Activated CD4-positive, alpha-beta T cell treated with anti-CD3 and anti-CD28 coated beads, Interleukin-2, amount 10 ng/mL, durations not matched to agents 24 days and 14 days (primary cell): ENCODE data around the gene SCN9A. TPM values are rescaled to one million over a fixed set of nuclear protein-coding genes. Genes with fewer than 3 reads are reported as not detected.

Source experiments
- DNase-seq: peaks from one replicate; pipeline ENCODE4 v3.0.0; 2022
- H3K27ac Mint-ChIP-seq: one replicate; pipeline ENCODE4 v1.8.0; 2022; ENCODE audit warnings: mild to moderate bottlenecking, mixed read lengths
- H3K27me3 Mint-ChIP-seq: one replicate; pipeline ENCODE4 v1.8.0; 2022; ENCODE audit warnings: mixed read lengths
- H3K36me3 Mint-ChIP-seq: one replicate; pipeline ENCODE4 v1.8.0; 2022; ENCODE audit warnings: low read depth, mild to moderate bottlenecking, mixed read lengths
- H3K4me1 Mint-ChIP-seq: one replicate; pipeline ENCODE4 v1.8.0; 2021; ENCODE audit warnings: mixed read lengths
- H3K4me3 Mint-ChIP-seq: one replicate; pipeline ENCODE4 v1.8.0; 2022; ENCODE audit warnings: mild to moderate bottlenecking, moderate library complexity, mixed read lengths
- H3K9me3 Mint-ChIP-seq: one replicate; pipeline ENCODE4 v1.8.0; 2021; ENCODE audit warnings: mixed read lengths
- intact Hi-C: fragments of 100-400 bp; cut with micrococcal nuclease; formaldehyde crosslinking; loops from one replicate; pipeline ENCODE4 v1.15.1; 2023
- total RNA-seq: library from RNA; stranded (reverse); gene quantifications from 2 replicates; pipeline ENCODE4 v1.2.3, GENCODE V29; 2022

The SCN9A gene
- total RNA-seq, 1 donor from 2014 or later = not detected

- H3K27me3 Mint-ChIP-seq = no peaks in the 10 kb centered on the region
- intact Hi-C loops = no loop called here
These were observed 90.5 kb downstream of the SCN9A start for GRCh38 chr2:166285215-166285614.

DNA sequence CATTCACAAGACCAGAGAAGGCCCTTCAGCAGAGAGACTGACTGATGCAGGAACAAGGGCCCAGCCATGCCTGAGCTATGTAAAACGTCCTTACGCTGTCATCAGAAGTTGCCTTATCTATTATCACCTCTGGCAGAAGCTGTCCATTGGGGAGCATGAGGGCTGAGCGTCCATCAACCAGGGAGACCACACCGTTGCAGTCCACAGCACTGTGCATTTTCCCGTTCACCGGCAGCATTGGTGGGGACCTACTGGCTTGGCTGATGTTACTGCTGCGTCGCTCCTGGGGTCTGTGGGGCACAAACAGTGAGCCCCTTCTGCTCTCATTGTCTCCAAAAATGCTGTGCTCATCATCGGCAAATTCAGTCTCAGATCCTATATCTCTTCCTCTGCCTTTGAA is 91.4 kb downstream of the SCN9A start:
- Mint-ChIP-seq H3K4me1 (no peaks in the 10 kb centered on the region), H3K4me3 (no peak overlapping the region), H3K27me3 (no peaks in the 10 kb centered on the region), H3K27ac (no peak overlapping the region), H3K9me3 (no peaks in the 10 kb centered on the region), H3K36me3 (no peaks in the 10 kb centered on the region)
- no peak for DNase-seq
- intact Hi-C loops = no loop called here

More at GRCh38 chr2:166285215-166285614, 90.5 kb downstream of the SCN9A start:
- Mint-ChIP-seq H3K4me1 (no peaks in the 10 kb centered on the region), H3K9me3 (peaks cover 4% of the 10 kb centered on the region), H3K4me3 (no peak overlapping the region), H3K36me3 (no peaks in the 10 kb centered on the region), H3K27ac (no peak overlapping the region)
- no peak for DNase-seq

DNA sequence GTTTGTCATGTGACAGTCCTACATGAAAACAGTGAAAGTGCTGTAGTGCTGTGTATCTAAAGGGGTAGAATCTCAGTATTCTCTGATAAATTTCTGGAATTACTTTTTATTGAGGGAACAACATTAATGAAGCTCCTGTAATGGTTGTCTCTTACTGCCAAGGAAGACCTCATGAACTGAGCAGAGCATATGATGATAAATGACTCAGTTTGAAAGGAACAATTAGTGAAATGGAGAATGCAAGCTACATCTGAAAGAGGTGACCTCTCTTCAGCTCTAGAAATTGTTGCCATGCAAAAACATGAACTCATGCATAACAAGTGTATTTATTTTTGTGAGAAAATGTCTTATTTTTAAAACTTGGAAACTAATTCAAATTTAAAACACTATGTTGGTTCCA is 93.6 kb downstream of the SCN9A start:
- Mint-ChIP-seq H3K27me3 (no peaks in the 10 kb centered on the region), H3K27ac (no peak overlapping the region), H3K9me3 (no peaks in the 10 kb centered on the region), H3K4me3 (no peak overlapping the region), H3K36me3 (no peaks in the 10 kb centered on the region), H3K4me1 (no peaks in the 10 kb centered on the region)
- DNase-seq = no peak
- intact Hi-C loops = no loop called here

- no peak for DNase-seq
- Mint-ChIP-seq H3K27ac (no peak overlapping the region), H3K4me1 (no peaks in the 10 kb centered on the region), H3K4me3 (no peak overlapping the region), H3K27me3 (no peaks in the 10 kb centered on the region), H3K36me3 (no peaks in the 10 kb centered on the region), H3K9me3 (no peaks in the 10 kb centered on the region)
- intact Hi-C loops = no loop called here
These were observed 96.9 kb downstream of the SCN9A start for GRCh38 chr2:166278856-166279255.

DNA sequence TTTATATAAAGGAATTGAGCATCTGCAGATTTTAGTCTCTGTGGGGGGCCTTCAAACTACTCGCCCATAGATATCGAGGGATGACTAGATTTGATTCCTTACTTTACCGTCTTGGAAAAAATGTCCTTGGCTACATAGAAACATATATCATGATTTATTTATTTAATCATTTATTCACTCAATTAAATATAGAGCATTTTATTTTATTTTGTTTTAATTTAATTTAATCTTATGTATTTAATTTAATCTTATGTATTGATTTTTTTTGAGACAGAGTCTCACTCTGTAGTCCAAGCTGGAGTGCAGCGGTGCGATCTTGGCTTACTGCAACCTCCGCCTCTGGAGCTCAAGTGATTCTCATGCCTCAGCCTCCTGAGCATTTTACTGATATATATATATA is 105.4 kb downstream of the SCN9A start:
- H3K9me3 Mint-ChIP-seq = no peaks in the 10 kb centered on the region
- H3K4me3 Mint-ChIP-seq = no peak overlapping the region
- no peaks in the 10 kb centered on the region for H3K27me3 Mint-ChIP-seq
- no peak overlapping the region for H3K27ac Mint-ChIP-seq
- no peaks in the 10 kb centered on the region for H3K4me1 Mint-ChIP-seq
- intact Hi-C loops = no loop called here
- no peak for DNase-seq
- no peaks in the 10 kb centered on the region for H3K36me3 Mint-ChIP-seq

GRCh38 chr2:166269322-166269721 is 106.4 kb downstream of the SCN9A start:
- Mint-ChIP-seq H3K4me3 (no peak overlapping the region), H3K27me3 (no peaks in the 10 kb centered on the region), H3K27ac (no peak overlapping the region), H3K4me1 (no peaks in the 10 kb centered on the region), H3K9me3 (no peaks in the 10 kb centered on the region), H3K36me3 (no peaks in the 10 kb centered on the region)
- no peak for DNase-seq
- intact Hi-C loops = no loop called here

DNA sequence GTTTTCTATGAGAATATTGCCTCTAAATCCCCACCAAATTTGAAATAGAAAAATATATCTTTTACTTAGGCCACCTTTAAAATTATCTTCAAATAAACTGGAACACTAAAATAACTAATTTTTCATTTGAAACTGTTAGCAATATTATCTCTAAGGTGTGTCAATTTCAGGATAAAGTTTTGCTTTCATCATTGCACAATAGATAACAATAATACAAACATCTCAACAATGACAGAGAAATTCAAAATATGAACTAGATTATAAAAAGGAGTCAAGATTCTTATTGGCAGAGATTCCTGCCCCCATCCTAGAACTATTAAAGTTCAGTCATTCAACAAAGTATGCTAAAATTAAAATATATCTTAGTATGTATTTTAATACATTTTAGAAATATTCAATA is 117.9 kb downstream of the SCN9A start:
- Mint-ChIP-seq H3K27ac (no peak overlapping the region), H3K27me3 (no peaks in the 10 kb centered on the region), H3K4me3 (no peak overlapping the region), H3K4me1 (no peaks in the 10 kb centered on the region), H3K36me3 (no peaks in the 10 kb centered on the region), H3K9me3 (no peaks in the 10 kb centered on the region)
- intact Hi-C loops = no loop called here
- DNase-seq = no peak

DNA sequence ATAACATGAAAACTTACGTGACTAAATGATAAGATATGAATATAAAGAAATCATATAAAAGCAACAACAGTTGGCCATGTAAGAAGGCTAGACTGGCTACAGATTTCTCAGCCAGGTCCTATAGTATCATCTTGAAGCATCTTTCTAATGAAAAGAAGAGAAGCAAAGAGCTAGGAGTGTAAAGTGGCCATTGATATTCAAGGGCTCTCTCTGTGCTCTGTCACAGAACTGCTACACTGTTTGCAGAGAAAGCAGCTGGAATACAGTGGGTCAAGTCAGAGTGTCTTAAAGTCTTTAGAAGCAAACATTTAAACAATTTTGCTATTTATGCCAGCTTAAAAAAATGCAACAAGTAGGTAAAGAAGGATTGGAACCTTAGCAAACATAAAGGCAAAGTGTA is 118.8 kb downstream of the SCN9A start:
- Mint-ChIP-seq H3K4me1 (no peaks in the 10 kb centered on the region), H3K9me3 (no peaks in the 10 kb centered on the region), H3K36me3 (no peaks in the 10 kb centered on the region), H3K27ac (no peak overlapping the region), H3K4me3 (no peak overlapping the region), H3K27me3 (no peaks in the 10 kb centered on the region)
- no peak for DNase-seq
- intact Hi-C loops = no loop called here

DNA sequence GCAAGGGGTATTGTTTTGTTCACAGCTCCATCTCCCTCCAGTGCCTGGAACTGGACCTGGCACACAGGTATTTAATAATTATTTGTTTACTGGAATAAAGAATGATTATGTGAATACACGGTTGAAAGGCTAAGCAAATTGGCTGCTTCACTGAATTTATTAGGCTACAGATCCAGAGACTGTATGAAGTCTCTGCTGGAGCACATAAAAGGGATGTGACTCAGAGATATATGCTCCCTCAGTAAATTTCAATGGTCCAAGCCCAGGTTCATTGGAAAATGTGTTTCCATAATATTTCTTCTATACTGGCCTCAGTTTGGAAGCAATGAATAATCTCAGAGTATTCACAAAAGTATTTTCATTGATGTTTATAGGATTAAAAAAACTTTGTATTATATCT is 126.4 kb downstream of the SCN9A start:
- DNase-seq = no peak
- Mint-ChIP-seq H3K27me3 (no peaks in the 10 kb centered on the region), H3K4me1 (no peaks in the 10 kb centered on the region), H3K4me3 (no peak overlapping the region), H3K9me3 (no peaks in the 10 kb centered on the region), H3K36me3 (no peaks in the 10 kb centered on the region), H3K27ac (no peak overlapping the region)
- intact Hi-C loops = no loop called here

GRCh38 chr2:166246901-166247300 is 128.8 kb downstream of the SCN9A start:
- no peak for DNase-seq
- Mint-ChIP-seq H3K9me3 (no peaks in the 10 kb centered on the region), H3K4me3 (no peak overlapping the region), H3K4me1 (no peaks in the 10 kb centered on the region), H3K36me3 (no peaks in the 10 kb centered on the region), H3K27me3 (no peaks in the 10 kb centered on the region), H3K27ac (no peak overlapping the region)
- intact Hi-C loops = no loop called here

- intact Hi-C loops = no loop called here
These were observed 133.4 kb downstream of the SCN9A start for GRCh38 chr2:166242309-166242708.

GRCh38 chr2:166240387-166241313 is 135.1 kb downstream of the SCN9A start:
- intact Hi-C loops = no loop called here
- Mint-ChIP-seq H3K9me3 (no peaks in the 10 kb centered on the region), H3K4me3 (no peak overlapping the region), H3K27ac (no peak overlapping the region), H3K36me3 (no peaks in the 10 kb centered on the region), H3K27me3 (no peaks in the 10 kb centered on the region), H3K4me1 (no peaks in the 10 kb centered on the region)
- DNase-seq = no peak

More at GRCh38 chr2:166242309-166242708, 133.4 kb downstream of the SCN9A start:
- Mint-ChIP-seq H3K4me3 (no peak overlapping the region), H3K4me1 (no peaks in the 10 kb centered on the region), H3K27ac (no peak overlapping the region), H3K9me3 (no peaks in the 10 kb centered on the region), H3K36me3 (no peaks in the 10 kb centered on the region), H3K27me3 (no peaks in the 10 kb centered on the region)
- no peak for DNase-seq

- H3K27me3 Mint-ChIP-seq = no peaks in the 10 kb centered on the region
- H3K4me3 Mint-ChIP-seq = no peak overlapping the region
- intact Hi-C loops = no loop called here
- no peak overlapping the region for H3K27ac Mint-ChIP-seq
- no peak for DNase-seq
- no peaks in the 10 kb centered on the region for H3K9me3 Mint-ChIP-seq
- no peaks in the 10 kb centered on the region for H3K36me3 Mint-ChIP-seq
- no peaks in the 10 kb centered on the region for H3K4me1 Mint-ChIP-seq
These were observed 136.2 kb downstream of the SCN9A start for GRCh38 chr2:166239548-166239947.

DNA sequence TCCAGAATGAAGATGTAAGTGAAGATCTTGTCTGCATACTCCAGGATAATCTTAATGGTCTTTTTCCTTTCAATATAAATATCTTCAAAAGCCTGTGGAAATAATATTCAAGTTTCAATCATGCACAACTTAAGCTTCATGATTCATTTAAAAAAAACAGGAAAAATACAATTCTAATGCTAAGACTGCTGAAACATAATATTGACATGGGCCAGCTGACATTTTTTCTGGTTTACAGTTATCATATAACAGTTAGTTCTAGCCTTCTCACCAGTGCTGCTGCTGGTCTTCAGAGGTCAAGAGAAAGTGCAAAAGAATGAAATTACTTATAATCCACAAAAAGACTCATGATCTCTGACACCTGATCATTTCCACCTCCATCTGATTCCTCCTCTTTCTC is 137.6 kb downstream of the SCN9A start:
- Mint-ChIP-seq H3K4me3 (no peak overlapping the region), H3K9me3 (no peaks in the 10 kb centered on the region), H3K36me3 (no peaks in the 10 kb centered on the region), H3K4me1 (no peaks in the 10 kb centered on the region), H3K27me3 (no peaks in the 10 kb centered on the region), H3K27ac (no peak overlapping the region)
- DNase-seq = no peak
- intact Hi-C loops = no loop called here
